ENCODE data around the gene CPA2. TPM values are rescaled to one million over a fixed set of nuclear protein-coding genes. Genes with fewer than 3 reads are reported as not detected.
A peak's percentile ranks its signal among the peaks of the same experiment; 100 is the strongest.
"Not testable (repeated sequence)": the region's sequence is repeated elsewhere in the genome, so short reads cannot be mapped to it uniquely, and the experiment has no call there.

The CPA2 gene
- total RNA-seq, 2 donors from 2014 or later: 0.40 to 0.66 TPM

- Histone ChIP-seq H3K4me3 (ENCODE audit: low read length) (no peak overlapping the region), H3K36me3 (ENCODE audit: control insufficient read depth, insufficient read depth, low read length) (no peaks in the 10 kb centered on the region), H3K27ac (ENCODE audit: low read depth, low read length) (no peak overlapping the region), H3K9me3 (ENCODE audit: control insufficient read depth, low read length) (peaks cover 7% of the 10 kb centered on the region), H3K4me1 (ENCODE audit: control insufficient read depth, insufficient read depth, low read length) (peaks cover 4% of the 10 kb centered on the region), H3K9ac (ENCODE audit: extremely low read depth, low read length, poor library complexity, severe bottlenecking) (no peak overlapping the region), H3K27me3 (ENCODE audit: control insufficient read depth, insufficient read depth, low read length, poor library complexity, severe bottlenecking) (no peaks in the 10 kb centered on the region)
- Mint-ChIP-seq H3K4me1 (peaks cover 10% of the 10 kb centered on the region), H3K4me3 (no peak overlapping the region), H3K27ac (no peak overlapping the region), H3K36me3 (ENCODE audit: low read depth) (peaks cover 2% of the 10 kb centered on the region), H3K9me3 (peaks cover 29% of the 10 kb centered on the region), H3K27me3 (ENCODE audit: insufficient read depth) (peaks cover 1% of the 10 kb centered on the region)
- 88% methylated on average over 1 of the region's 1 CpG; no CpG with 5 or more reads in 1 of the 2 experiments for WGBS, 2 experiments (ENCODE audit: insufficient coverage in 1 of 2, insufficient read length in 1 of 2)
- TF ChIP-seq, protein P1, sequence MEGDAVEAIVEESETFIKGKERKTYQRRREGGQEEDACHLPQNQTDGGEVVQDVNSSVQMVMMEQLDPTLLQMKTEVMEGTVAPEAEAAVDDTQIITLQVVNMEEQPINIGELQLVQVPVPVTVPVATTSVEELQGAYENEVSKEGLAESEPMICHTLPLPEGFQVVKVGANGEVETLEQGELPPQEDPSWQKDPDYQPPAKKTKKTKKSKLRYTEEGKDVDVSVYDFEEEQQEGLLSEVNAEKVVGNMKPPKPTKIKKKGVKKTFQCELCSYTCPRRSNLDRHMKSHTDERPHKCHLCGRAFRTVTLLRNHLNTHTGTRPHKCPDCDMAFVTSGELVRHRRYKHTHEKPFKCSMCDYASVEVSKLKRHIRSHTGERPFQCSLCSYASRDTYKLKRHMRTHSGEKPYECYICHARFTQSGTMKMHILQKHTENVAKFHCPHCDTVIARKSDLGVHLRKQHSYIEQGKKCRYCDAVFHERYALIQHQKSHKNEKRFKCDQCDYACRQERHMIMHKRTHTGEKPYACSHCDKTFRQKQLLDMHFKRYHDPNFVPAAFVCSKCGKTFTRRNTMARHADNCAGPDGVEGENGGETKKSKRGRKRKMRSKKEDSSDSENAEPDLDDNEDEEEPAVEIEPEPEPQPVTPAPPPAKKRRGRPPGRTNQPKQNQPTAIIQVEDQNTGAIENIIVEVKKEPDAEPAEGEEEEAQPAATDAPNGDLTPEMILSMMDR (conservative IDR thresholded peaks at IDR 0.05): no peak
- no peak for DNase-seq
Observed at GRCh38 chr7:130226333-130226732, 40.3 kb upstream of the CPA2 start.

DNA sequence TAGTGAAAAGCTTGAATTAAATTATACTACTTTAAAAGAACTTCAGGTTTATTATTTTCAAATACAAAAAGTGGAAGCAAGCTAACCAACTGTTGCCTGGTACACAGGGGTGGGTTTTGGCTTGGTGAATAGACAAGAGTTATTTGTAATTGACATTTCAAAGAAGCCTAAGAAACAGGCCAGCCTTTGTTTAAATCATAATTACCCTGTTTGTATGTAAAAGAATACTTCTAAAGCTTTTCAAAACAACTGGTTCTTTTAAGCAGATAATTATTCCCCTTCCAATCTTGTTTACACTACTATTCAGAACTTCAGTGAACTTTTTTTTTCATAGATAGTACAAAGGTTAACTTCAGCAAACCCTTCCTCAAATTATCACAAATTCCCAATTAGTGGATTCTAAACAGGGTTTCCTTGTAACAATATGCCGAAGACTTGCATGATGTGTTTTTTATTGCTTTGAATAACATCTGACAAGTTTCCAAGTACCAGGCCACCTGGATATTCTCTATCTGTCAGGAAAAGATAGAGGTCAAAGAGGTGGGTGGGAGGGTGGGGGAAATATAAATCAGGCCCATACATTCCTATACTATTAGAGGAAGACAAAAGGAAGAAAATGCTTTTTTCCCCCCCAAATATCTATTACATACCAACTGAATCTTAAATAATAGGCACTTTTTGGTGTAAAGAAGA, 38.6 kb upstream of the CPA2 start:
- Mint-ChIP-seq H3K27ac (no peak overlapping the region), H3K4me3 (no peak overlapping the region), H3K4me1 (peaks cover 14% of the 10 kb centered on the region), H3K27me3 (ENCODE audit: insufficient read depth) (peaks cover 1% of the 10 kb centered on the region), H3K9me3 (peaks cover 29% of the 10 kb centered on the region), H3K36me3 (ENCODE audit: low read depth) (peaks cover 3% of the 10 kb centered on the region)
- no peak for DNase-seq
- H3K36me3 ChIP-seq (ENCODE audit: control insufficient read depth, insufficient read depth, low read length): no peaks in the 10 kb centered on the region
- WGBS, 2 experiments (ENCODE audit: insufficient coverage in 1 of 2, insufficient read length in 1 of 2): 93% methylated on average over 1 of the region's 1 CpG; no CpG with 5 or more reads in 1 of the 2 experiments
- peaks cover 7% of the 10 kb centered on the region for H3K9me3 ChIP-seq (ENCODE audit: control insufficient read depth, low read length)
- no peak overlapping the region for H3K9ac ChIP-seq (ENCODE audit: extremely low read depth, low read length, poor library complexity, severe bottlenecking)
- no peak overlapping the region for H3K27ac ChIP-seq (ENCODE audit: low read depth, low read length)
- H3K4me1 ChIP-seq (ENCODE audit: control insufficient read depth, insufficient read depth, low read length): peaks cover 4% of the 10 kb centered on the region
- no peak overlapping the region for H3K4me3 ChIP-seq (ENCODE audit: low read length)
- H3K27me3 ChIP-seq (ENCODE audit: control insufficient read depth, insufficient read depth, low read length, poor library complexity, severe bottlenecking): no peaks in the 10 kb centered on the region
- TF ChIP-seq, protein P1 (conservative IDR thresholded peaks at IDR 0.05): no peak

- no peak overlapping the region for H3K9ac ChIP-seq (ENCODE audit: extremely low read depth, low read length, poor library complexity, severe bottlenecking)
- no peaks in the 10 kb centered on the region for H3K27me3 ChIP-seq (ENCODE audit: control insufficient read depth, insufficient read depth, low read length, poor library complexity, severe bottlenecking)
- H3K27me3 Mint-ChIP-seq (ENCODE audit: insufficient read depth): peaks cover 1% of the 10 kb centered on the region
- peak overlapping the region; percentile 62 for H3K27ac Mint-ChIP-seq
- peaks cover 23% of the 10 kb centered on the region for H3K9me3 Mint-ChIP-seq
- DNase-seq: no peak
- H3K27ac ChIP-seq (ENCODE audit: low read depth, low read length): no peak overlapping the region
- no peak overlapping the region for H3K4me3 Mint-ChIP-seq
- peaks cover 4% of the 10 kb centered on the region for H3K9me3 ChIP-seq (ENCODE audit: control insufficient read depth, low read length)
- no peak overlapping the region for H3K4me3 ChIP-seq (ENCODE audit: low read length)
- no peaks in the 10 kb centered on the region for H3K36me3 ChIP-seq (ENCODE audit: control insufficient read depth, insufficient read depth, low read length)
- TF ChIP-seq, protein P1 (conservative IDR thresholded peaks at IDR 0.05): no peak
- 85 to 92% methylated on average over 5 to 7 of the region's 7 CpGs for WGBS, 2 experiments (ENCODE audit: insufficient coverage in 1 of 2, insufficient read length in 1 of 2)
- H3K36me3 Mint-ChIP-seq (ENCODE audit: low read depth): peaks cover 3% of the 10 kb centered on the region
- peaks cover 4% of the 10 kb centered on the region for H3K4me1 ChIP-seq (ENCODE audit: control insufficient read depth, insufficient read depth, low read length)
- H3K4me1 Mint-ChIP-seq: peaks cover 14% of the 10 kb centered on the region
Observed at GRCh38 chr7:130228840-130229502, 37.7 kb upstream of the CPA2 start.

- Mint-ChIP-seq H3K4me1 (peaks cover 24% of the 10 kb centered on the region), H3K9me3 (peaks cover 20% of the 10 kb centered on the region)
- WGBS, 2 experiments (ENCODE audit: insufficient coverage in 1 of 2, insufficient read length in 1 of 2): 96 to 100% methylated on average over 5 to 28 of the region's 28 CpGs
- H3K9me3 ChIP-seq (ENCODE audit: control insufficient read depth, low read length); DNase-seq; H3K27ac ChIP-seq (ENCODE audit: low read depth, low read length); H3K9ac ChIP-seq (ENCODE audit: extremely low read depth, low read length, poor library complexity, severe bottlenecking); H3K36me3 ChIP-seq (ENCODE audit: control insufficient read depth, insufficient read depth, low read length); H3K27me3 ChIP-seq (ENCODE audit: control insufficient read depth, insufficient read depth, low read length, poor library complexity, severe bottlenecking); H3K4me3 Mint-ChIP-seq; H3K4me1 ChIP-seq (ENCODE audit: control insufficient read depth, insufficient read depth, low read length); H3K36me3 Mint-ChIP-seq (ENCODE audit: low read depth); H3K27ac Mint-ChIP-seq; H3K27me3 Mint-ChIP-seq (ENCODE audit: insufficient read depth); H3K4me3 ChIP-seq (ENCODE audit: low read length): not testable (repeated sequence)
Observed at GRCh38 chr7:130229981-130230380, 36.7 kb upstream of the CPA2 start.
